Activated CD4-positive, alpha-beta T cell treated with anti-CD3 and anti-CD28 coated beads for 36 hours (primary cell): ENCODE measurements around the gene STOML2. TPM values are rescaled to one million over a fixed set of nuclear protein-coding genes. Genes with fewer than 3 reads are reported as not detected.
A peak's percentile ranks its signal among the peaks of the same experiment; 100 is the strongest.

Experiments used
- ATAC-seq: fragments of 200-7000 bp; cut with Tn5 transposase; one replicate; pipeline ENCODE4 v1.10.0; 2021; ENCODE audit warnings: mild to moderate bottlenecking, moderate library complexity
- CTCF ChIA-PET: fragments of 350-600 bp; sonication (Branson Sonifier 250); formaldehyde crosslinking; loops from one replicate; lab custom pipeline; 2021; ENCODE audit warnings: antibody characterized with exemption; lab: Charles Lee
- POLR2A ChIA-PET: fragments of 350-600 bp; sonication (Branson Sonifier 250); formaldehyde crosslinking; loops from one replicate; lab custom pipeline; 2021; ENCODE audit warnings: antibody characterized with exemption, inconsistent platforms; lab: Charles Lee
- DNase-seq: peaks from one replicate; pipeline ENCODE4 v3.0.0-alpha.2; 2020
- H3K27ac Mint-ChIP-seq: one replicate; pipeline ENCODE4 v1.8.0; 2021; ENCODE audit warnings: mixed read lengths
- H3K27me3 Mint-ChIP-seq: one replicate; pipeline ENCODE4 v1.8.0; 2021; ENCODE audit warnings: mixed read lengths
- H3K36me3 Mint-ChIP-seq: one replicate; pipeline ENCODE4 v1.8.0; 2021; ENCODE audit warnings: low read depth, mixed read lengths
- H3K4me1 Mint-ChIP-seq: one replicate; pipeline ENCODE4 v1.8.0; 2021; ENCODE audit warnings: mixed read lengths
- H3K4me3 Mint-ChIP-seq: one replicate; pipeline ENCODE4 v1.8.0; 2021; ENCODE audit warnings: mild to moderate bottlenecking, moderate library complexity, mixed read lengths
- H3K9me3 Mint-ChIP-seq: one replicate; pipeline ENCODE4 v1.8.0; 2021; ENCODE audit warnings: low read depth, mixed read lengths
- intact Hi-C, 2 experiments: fragments of 100-400 bp; cut with DNase I in 1 of 2; cut with micrococcal nuclease in 1 of 2; formaldehyde crosslinking; loops; one replicate each; pipeline versions ENCODE4 v1.14.2 to v1.15.1; 2022 to 2024; cut with DNase I, micrococcal nuclease
- total RNA-seq, 2 experiments: library from RNA; stranded (reverse); gene quantifications; one replicate each; pipeline ENCODE4 v1.2.3, GENCODE V29; 2021

Gene STOML2
- total RNA-seq, 2 experiments from 2014 or later: 169 to 201 TPM

DNA sequence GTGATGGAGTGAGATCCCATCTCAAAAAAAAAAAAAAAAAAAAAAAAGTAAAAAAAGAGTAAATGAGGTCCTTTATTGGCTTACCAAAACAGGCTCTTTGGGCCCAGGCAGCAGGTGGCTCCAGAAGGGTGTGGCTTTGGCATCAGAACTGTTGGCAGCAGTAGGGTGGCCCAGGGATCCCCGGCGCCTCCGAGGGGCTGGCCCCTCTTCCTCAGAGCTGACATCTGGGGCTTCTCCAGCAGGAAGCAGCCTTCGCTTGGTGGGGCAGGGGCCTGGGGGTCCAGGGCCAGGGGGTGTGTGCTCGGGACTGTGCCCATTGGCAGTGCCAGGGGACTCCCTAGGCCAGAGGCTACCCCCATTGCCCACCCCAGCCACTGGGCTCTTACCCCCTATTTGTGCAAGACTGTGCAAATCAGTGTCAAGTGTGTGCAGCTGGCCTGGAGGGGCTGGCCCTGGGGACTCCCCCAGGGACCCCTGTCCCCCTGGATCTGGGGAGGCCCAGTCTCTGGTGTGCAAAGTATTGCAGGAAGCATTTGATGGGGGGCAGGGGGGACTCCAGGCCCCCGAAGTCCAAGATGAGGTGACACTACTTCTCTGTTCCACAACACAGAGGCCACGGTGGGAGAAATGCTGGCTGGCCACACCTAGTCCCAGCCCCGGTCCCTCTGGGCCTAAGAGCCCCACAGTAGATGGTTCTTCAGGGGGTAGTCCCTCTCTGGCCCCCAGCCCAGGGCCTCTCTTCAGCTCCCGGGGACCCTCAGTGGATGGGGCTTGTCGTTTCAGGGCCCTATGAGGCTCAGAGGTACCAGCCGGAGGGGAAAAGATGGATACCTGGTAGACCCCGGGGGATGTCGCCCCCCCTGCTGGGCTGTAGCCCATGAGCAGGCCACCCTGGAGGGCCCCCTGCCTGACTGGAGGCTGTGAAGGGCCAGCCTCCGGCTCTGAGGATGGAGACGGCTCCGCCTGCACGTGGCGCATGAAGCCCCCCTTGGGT is 4.7 kb upstream of the STOML2 start:
- intact Hi-C loops: no loop called here
- CTCF ChIA-PET: interaction anchor here (0.7 to 1.4 kb wide), 4 partner anchors 11 to 446 kb away, joined by 3 to 5 read pairs (median 3); partner anchors contain the start of gene PIGO
- no peaks in the 10 kb centered on the region for H3K27me3 Mint-ChIP-seq
- peaks cover 29% of the 10 kb centered on the region for H3K4me1 Mint-ChIP-seq
- POLR2A ChIA-PET: no interaction called here
- no peak overlapping the region for H3K27ac Mint-ChIP-seq
- DNase-seq: no peak
- ATAC-seq: no peak
- no peaks in the 10 kb centered on the region for H3K9me3 Mint-ChIP-seq
- H3K4me3 Mint-ChIP-seq: no peak overlapping the region
- H3K36me3 Mint-ChIP-seq: peaks cover 6% of the 10 kb centered on the region

- intact Hi-C loops: no loop called here
- Mint-ChIP-seq H3K4me3 (no peak overlapping the region), H3K36me3 (peaks cover 15% of the 10 kb centered on the region), H3K27ac (no peak overlapping the region), H3K9me3 (no peaks in the 10 kb centered on the region), H3K4me1 (peaks cover 23% of the 10 kb centered on the region), H3K27me3 (no peaks in the 10 kb centered on the region)
- DNase-seq (no peak), ATAC-seq (no peak)
- ChIA-PET POLR2A (interaction anchor here (1.5 kb wide), 1 partner anchor 8 kb away, joined by 4 read pairs; no protein-coding TSS in a partner anchor), CTCF (interaction anchor here (0.9 to 1.4 kb wide), 3 partner anchors 10 to 55 kb away, joined by 3 to 7 read pairs (median 5); partner anchors contain the start of gene PIGO)
Observed at GRCh38 chr9:35106343-35106730, 3.4 kb upstream of the STOML2 start.

GRCh38 chr9:35105571-35106342 is 2.8 kb upstream of the STOML2 start:
- no peak for ATAC-seq
- no peak overlapping the region for H3K4me3 Mint-ChIP-seq
- H3K9me3 Mint-ChIP-seq: no peaks in the 10 kb centered on the region
- POLR2A ChIA-PET: interaction anchor here (1.5 kb wide), 1 partner anchor 9 kb away, joined by 4 read pairs; no protein-coding TSS in a partner anchor
- peaks cover 26% of the 10 kb centered on the region for H3K4me1 Mint-ChIP-seq
- intact Hi-C loops: no loop called here
- CTCF ChIA-PET: interaction anchor here (1.2 kb wide), 1 partner anchor 9 kb away, joined by 7 read pairs; the partner anchor contains the start of gene PIGO
- no peaks in the 10 kb centered on the region for H3K27me3 Mint-ChIP-seq
- no peak overlapping the region for H3K27ac Mint-ChIP-seq
- no peak for DNase-seq
- H3K36me3 Mint-ChIP-seq: peaks cover 21% of the 10 kb centered on the region

DNA sequence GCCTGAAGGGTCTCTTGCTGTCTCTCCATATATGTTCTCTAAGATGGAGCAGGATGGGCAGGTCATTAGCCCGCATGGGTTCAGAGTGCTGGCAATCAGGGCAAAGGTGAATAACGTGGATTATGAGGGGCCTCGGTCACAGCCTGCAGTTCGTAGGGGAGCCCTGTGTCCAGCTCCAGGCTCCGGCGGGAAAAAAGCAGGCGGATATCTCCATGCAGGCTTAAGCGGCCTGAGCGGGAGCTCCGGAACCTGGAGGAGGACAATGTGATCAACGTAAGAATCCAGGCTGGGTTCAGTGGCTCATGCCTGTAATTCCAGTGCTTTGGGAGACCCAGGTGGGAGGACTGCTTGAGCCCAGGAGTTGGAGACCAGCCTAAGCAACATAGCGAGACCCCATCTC is 2.2 kb upstream of the STOML2 start:
- H3K9me3 Mint-ChIP-seq: no peaks in the 10 kb centered on the region
- no peak for DNase-seq
- no peak overlapping the region for H3K27ac Mint-ChIP-seq
- ATAC-seq: no peak
- intact Hi-C loops: no loop called here
- H3K4me1 Mint-ChIP-seq: peaks cover 25% of the 10 kb centered on the region
- H3K4me3 Mint-ChIP-seq: no peak overlapping the region
- ChIA-PET POLR2A (interaction anchor here (0.6 to 1.5 kb wide), 2 partner anchors 9 to 36 kb away, joined by 4 to 6 read pairs; no protein-coding TSS in a partner anchor), CTCF (interaction anchor here (1.8 kb wide), 1 partner anchor 9 kb away, joined by 7 read pairs; no protein-coding TSS in a partner anchor)
- H3K36me3 Mint-ChIP-seq: peaks cover 27% of the 10 kb centered on the region
- H3K27me3 Mint-ChIP-seq: no peaks in the 10 kb centered on the region

GRCh38 chr9:35104586-35104985 is 1.7 kb upstream of the STOML2 start:
- intact Hi-C loops: no loop called here
- peaks cover 31% of the 10 kb centered on the region for H3K36me3 Mint-ChIP-seq
- H3K27me3 Mint-ChIP-seq: no peaks in the 10 kb centered on the region
- ChIA-PET CTCF (interaction anchor here (0.8 to 1.8 kb wide), 2 partner anchors 9 to 205 kb away, joined by 4 to 7 read pairs; no protein-coding TSS in a partner anchor), POLR2A (interaction anchor here (0.6 to 3.2 kb wide), 2 partner anchors 10 to 25 kb away, joined by 3 to 18 read pairs; partner anchors contain the start of genes ATOSB and FANCG)
- DNase-seq (no peak), ATAC-seq (no peak)
- H3K27ac Mint-ChIP-seq: no peak overlapping the region
- peaks cover 25% of the 10 kb centered on the region for H3K4me1 Mint-ChIP-seq
- no peak overlapping the region for H3K4me3 Mint-ChIP-seq
- H3K9me3 Mint-ChIP-seq: no peaks in the 10 kb centered on the region

GRCh38 chr9:35103660-35104191 is 795 bp upstream of the STOML2 start:
- no peaks in the 10 kb centered on the region for H3K27me3 Mint-ChIP-seq
- no peak for DNase-seq
- POLR2A ChIA-PET: interaction anchor here (0.6 to 3.2 kb wide), 6 partner anchors 8 to 32 kb away, joined by 3 to 18 read pairs (median 6); partner anchors contain the start of genes ATOSB, FANCG and VCP
- intact Hi-C loops: loop anchor here (1.0 to 2.0 kb wide), 5 partner anchors 8 to 711 kb away; partner anchors contain the start of genes HINT2 (in 1 of the 2) and VCP (in 1 of the 2)
- H3K9me3 Mint-ChIP-seq: no peaks in the 10 kb centered on the region
- peak overlapping the region; percentile 98 for H3K4me3 Mint-ChIP-seq
- CTCF ChIA-PET: interaction anchor here (0.6 to 1.8 kb wide), 10 partner anchors 8 to 772 kb away, joined by 3 to 7 read pairs (median 4); partner anchors contain the start of genes ATOSB and FANCG
- ATAC-seq: no peak
- H3K36me3 Mint-ChIP-seq: peaks cover 34% of the 10 kb centered on the region
- H3K4me1 Mint-ChIP-seq: peaks cover 25% of the 10 kb centered on the region
- H3K27ac Mint-ChIP-seq: peak overlapping the region; percentile 98

DNA sequence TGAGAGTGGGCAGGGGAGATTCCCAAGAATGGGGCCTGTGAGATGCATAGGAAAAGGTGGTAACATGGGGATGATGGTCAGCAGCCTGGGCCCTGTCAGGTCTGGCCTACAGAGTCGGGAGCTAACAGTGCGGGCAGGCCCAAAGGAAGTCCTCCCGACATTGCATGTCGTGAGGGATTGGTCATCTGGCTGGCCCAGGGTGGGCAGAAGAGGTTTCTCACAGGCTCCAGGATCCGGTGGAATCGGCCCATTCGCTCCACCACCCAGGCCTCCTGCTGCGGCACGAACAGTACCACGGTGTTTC is 514 bp downstream of the STOML2 start:
- Mint-ChIP-seq H3K36me3 (peaks cover 34% of the 10 kb centered on the region), H3K27ac (peak overlapping the region; percentile 98), H3K9me3 (no peaks in the 10 kb centered on the region), H3K4me1 (peaks cover 25% of the 10 kb centered on the region), H3K27me3 (no peaks in the 10 kb centered on the region), H3K4me3 (peak overlapping the region; percentile 98)
- intact Hi-C loops: loop anchor here in 1 of 2 experiments (2.0 kb wide), 1 partner anchor 712 kb away; the partner anchor contains the start of gene HINT2
- peak; percentile 34 for DNase-seq
- ChIA-PET POLR2A (interaction anchor here (0.5 to 3.2 kb wide), 5 partner anchors 9 to 375 kb away, joined by 3 to 18 read pairs (median 10); partner anchors contain the start of genes ATOSB, FANCG and VCP), CTCF (interaction anchor here (0.5 to 1.8 kb wide), 7 partner anchors 10 to 477 kb away, joined by 3 to 5 read pairs (median 4); partner anchors contain the start of gene ATOSB)
- ATAC-seq: no peak

DNA sequence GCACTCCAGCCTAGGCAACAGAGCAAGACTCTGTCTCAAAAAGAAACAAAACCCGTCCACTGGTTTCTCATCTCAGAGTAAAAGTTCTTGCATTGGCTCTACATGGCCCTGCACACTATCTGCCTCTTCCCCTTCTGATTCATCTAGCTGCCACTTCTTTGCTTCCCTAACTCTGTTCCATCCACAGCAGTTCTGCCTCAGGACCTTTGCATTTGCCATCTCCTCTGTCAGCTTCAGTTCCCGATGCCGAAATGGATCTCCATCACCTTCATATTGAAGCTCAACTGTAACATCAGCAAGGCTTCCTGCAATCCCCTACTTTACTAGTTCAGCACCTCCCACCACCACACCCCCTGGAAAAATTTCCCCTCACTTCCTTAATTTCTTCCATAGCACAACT is 5.4 kb downstream of the STOML2 start:
- Mint-ChIP-seq H3K36me3 (peaks cover 39% of the 10 kb centered on the region), H3K27me3 (no peaks in the 10 kb centered on the region), H3K9me3 (no peaks in the 10 kb centered on the region), H3K4me1 (peaks cover 31% of the 10 kb centered on the region), H3K4me3 (no peak overlapping the region), H3K27ac (peak overlapping the region; percentile 4)
- ChIA-PET CTCF (interaction anchor here (0.8 to 4.2 kb wide), 4 partner anchors 19 to 204 kb away, joined by 3 to 54 read pairs (median 4); partner anchors contain the start of genes FANCG and VCP), POLR2A (no interaction called here)
- intact Hi-C loops: loop anchor here (2.0 to 5.0 kb wide), 3 partner anchors 13 to 560 kb away; partner anchors contain the start of genes CCDC107 (in 1 of the 2) and RMRP (in 1 of the 2)
- ATAC-seq (no peak), DNase-seq (no peak)

DNA sequence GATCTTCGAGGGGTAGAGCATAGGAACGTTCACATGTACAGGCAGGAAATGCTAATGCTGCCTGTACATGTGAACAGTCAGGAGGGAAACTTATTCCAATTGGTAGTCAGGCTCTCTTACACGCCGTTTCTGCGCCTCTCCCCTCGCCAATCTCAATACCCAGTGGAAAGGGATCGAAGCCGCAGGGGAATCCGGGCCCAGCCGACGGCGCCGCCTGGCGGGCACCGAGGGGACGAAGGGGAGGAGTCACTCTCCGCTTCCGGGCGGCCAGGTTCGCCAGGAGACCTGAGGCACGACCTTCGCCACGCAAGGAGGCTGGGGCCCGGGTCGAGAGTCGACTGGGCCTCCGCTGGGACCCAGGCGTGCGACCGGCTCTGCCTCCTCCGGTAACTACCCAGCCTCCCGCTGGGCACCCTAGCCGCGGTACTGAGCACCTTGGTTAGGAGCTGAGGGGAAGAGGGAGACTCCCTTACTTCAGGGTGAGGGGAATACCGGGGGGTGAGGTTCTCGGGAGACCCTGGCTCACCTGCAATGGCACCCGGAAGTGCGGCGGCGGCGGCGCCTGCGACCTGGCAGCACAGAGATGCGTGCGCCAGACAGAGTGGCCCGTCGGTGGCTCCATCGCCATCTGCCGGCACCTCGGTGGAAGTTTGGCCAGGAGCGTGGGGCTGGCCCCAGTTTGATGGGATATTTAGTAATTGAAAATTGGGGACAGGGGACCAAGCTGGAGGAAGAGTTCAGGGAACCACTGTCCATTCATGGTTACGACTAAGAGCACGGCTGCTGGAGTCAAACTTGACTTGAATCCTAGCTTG is 6.7 kb downstream of the STOML2 start, which contains the start of gene PIGO:
Gene PIGO (minus strand): TSS at position 557 of the 815 bp plus-strand sequence. CDS start 1,026 bp downstream, outside the sequence.
- H3K36me3 Mint-ChIP-seq: peaks cover 34% of the 10 kb centered on the region
- peak; percentile 91 for ATAC-seq
- intact Hi-C loops: loop anchor here (1.0 to 5.0 kb wide), 12 partner anchors 15 to 561 kb away; partner anchors contain the start of genes VCP (in 2 of the 2), CCDC107 (in 1 of the 2), DNAJB5 (in 1 of the 2) and RMRP (in 1 of the 2)
- POLR2A ChIA-PET: no interaction called here
- DNase-seq: peak; percentile 95
- peak within 1 kb of the TSS; percentile 92 for H3K27ac Mint-ChIP-seq
- no peaks in the 10 kb centered on the region for H3K27me3 Mint-ChIP-seq
- H3K4me3 Mint-ChIP-seq: peak within 1 kb of the TSS; percentile 85
- H3K9me3 Mint-ChIP-seq: no peaks in the 10 kb centered on the region
- peaks cover 25% of the 10 kb centered on the region for H3K4me1 Mint-ChIP-seq
- CTCF ChIA-PET: interaction anchor here (0.7 to 4.2 kb wide), 11 partner anchors 10 to 221 kb away, joined by 3 to 54 read pairs (median 6); partner anchors contain the start of genes FANCG and VCP
